Measurements from ENCODE around the gene TTC7B.

The TTC7B gene

GRCh38 chr14:90615517-90616060 lies 200.6 kb downstream of the TTC7B start:
- H3K4me3 ChIP-seq (ENCODE audit: low read length) = no peak overlapping the region
- no peak for DNase-seq (ENCODE audit: low read depth, low spot score)

GRCh38 chr14:90614696-90615516 lies 201.3 kb downstream of the TTC7B start:
- DNase-seq (ENCODE audit: low read depth, low spot score) = no peak
- H3K4me3 ChIP-seq (ENCODE audit: low read length) = no peak overlapping the region

- no peak overlapping the region for H3K4me3 ChIP-seq (ENCODE audit: low read length)
- DNase-seq (ENCODE audit: low read depth, low spot score) = no peak
Measured at GRCh38 chr14:90613997-90614396, 202.2 kb downstream of the TTC7B start.

DNA sequence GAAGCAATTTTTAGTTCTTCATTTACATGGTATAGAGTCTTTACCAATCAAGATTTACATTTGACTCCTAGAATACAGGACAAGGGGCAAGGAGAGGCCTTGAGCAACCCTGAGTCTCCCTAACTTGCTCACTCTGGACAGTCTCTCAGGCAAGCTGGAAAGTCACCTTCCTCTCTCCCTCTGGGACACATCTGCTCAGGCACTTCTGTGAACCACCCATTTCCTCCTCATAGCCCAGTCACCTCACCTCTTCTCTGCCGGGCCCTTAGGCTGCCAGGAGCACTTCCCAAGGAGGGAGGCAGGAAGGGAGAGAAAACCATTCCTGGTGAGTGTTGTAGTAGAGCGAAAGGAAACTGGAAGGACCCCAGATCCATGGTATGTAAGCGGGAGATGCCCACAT lies 202.8 kb downstream of the TTC7B start:
- no peak overlapping the region for H3K4me3 ChIP-seq (ENCODE audit: low read length)
- no peak for DNase-seq (ENCODE audit: low read depth, low spot score)

DNA sequence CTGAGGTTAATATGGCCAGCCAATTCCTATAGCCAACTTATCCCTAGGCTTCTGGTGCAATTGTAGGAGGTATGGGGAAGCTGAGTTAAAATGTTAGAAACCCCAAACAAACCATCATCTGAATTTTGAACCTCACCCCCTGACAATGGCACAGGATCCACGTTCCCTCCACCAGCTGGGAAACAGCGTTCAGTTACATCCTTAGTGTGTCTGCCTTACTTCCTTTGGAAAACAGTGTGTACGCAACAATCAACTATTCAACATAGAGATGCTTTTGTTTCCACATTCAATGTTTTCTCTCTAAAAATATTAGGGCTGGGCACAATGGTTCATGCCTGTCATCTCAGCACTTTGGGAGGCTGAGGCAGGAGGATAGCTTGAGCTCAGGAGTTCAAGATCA lies 203.4 kb downstream of the TTC7B start:
- DNase-seq (ENCODE audit: low read depth, low spot score) = no peak
- H3K4me3 ChIP-seq (ENCODE audit: low read length) = no peak overlapping the region

GRCh38 chr14:90611936-90612335 lies 204.3 kb downstream of the TTC7B start:
- DNase-seq (ENCODE audit: low read depth, low spot score) = no peak
- H3K4me3 ChIP-seq (ENCODE audit: low read length) = no peak overlapping the region

- DNase-seq (ENCODE audit: low read depth, low spot score) = no peak
- H3K4me3 ChIP-seq (ENCODE audit: low read length) = no peak overlapping the region
Measured at GRCh38 chr14:90611501-90611900, 204.7 kb downstream of the TTC7B start.

DNA sequence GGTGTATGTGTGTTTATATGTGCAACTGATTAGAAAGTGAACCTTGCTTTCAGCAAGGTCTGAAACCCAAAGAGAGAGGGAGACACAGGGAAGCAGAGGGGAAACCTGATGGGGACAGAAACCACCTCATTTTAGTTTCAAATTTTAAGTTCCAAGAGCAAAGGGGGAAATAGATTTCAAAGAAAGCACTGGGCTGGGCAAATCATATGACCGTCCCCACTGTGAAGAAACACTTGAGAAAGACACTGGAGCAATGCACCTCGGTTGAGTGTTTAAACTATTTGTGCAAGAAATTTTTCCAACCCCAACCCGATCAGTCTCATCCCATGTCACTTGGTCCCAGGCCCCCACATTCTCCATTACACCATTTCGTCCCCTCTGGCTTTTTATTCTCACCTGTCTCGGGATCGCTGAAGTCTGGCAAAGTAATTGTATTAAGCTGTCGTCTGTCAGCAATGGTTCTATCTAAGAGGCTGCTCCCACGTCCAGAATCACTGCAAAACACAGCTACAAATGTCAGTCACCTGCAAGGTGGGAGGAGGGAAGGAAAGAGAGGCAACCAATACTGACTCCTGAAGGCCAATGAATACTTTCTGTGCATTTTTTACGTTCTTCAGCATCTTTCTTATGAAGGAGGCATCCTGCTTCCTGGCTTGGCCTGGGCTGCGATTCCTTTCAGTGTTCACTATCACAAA lies 205.7 kb downstream of the TTC7B start:
- no peak for DNase-seq (ENCODE audit: low read depth, low spot score)
- no peak overlapping the region for H3K4me3 ChIP-seq (ENCODE audit: low read length)

- DNase-seq (ENCODE audit: low read depth, low spot score) = no peak
Measured at GRCh38 chr14:90609376-90609775, 206.9 kb downstream of the TTC7B start.

DNA sequence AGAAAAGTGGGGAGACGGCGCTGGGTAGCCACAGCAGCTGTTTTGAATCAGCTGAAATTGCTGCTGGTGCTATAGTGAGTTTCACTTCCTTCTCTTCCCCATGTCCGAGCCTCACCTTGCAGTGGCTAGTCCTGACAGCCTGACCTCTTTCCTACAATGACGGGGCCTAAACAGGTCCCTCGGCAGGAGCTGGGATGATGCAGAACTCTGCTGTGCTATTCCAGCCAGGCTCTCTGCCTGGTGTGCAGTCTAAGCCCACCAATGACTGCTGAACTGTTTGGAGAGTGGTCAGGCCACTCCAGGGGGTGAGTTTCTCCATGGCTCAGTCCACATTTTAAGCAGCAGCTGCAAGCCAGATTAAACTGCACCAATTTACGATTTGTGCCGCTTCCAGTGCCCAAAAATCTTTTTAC lies 207.3 kb downstream of the TTC7B start:
- no peak for DNase-seq (ENCODE audit: low read depth, low spot score)
- H3K4me3 ChIP-seq (ENCODE audit: low read length) = no peak overlapping the region

More at GRCh38 chr14:90609376-90609775, 206.9 kb downstream of the TTC7B start:
- H3K4me3 ChIP-seq (ENCODE audit: low read length) = no peak overlapping the region

DNA sequence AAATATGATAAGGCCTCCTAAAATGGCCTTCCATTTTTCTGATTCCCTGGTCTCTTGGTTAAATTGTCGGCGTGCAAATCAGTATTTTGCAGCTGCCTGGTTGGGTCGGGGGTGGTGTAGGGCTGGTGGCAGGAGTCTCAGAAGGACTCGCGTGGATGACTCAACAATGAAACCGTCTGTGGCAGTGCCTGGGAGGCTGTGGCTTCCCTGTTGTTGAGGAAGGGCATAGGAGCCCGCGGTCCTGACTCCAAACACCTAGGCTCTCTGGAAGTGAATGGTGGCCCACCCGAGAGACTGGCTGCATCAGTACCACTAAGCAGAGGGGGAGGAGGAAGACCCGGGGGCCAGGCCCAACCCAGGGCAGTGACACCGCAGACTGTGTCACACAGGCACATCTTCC lies 207.9 kb downstream of the TTC7B start:
- DNase-seq (ENCODE audit: low read depth, low spot score) = no peak
- no peak overlapping the region for H3K4me3 ChIP-seq (ENCODE audit: low read length)

DNA sequence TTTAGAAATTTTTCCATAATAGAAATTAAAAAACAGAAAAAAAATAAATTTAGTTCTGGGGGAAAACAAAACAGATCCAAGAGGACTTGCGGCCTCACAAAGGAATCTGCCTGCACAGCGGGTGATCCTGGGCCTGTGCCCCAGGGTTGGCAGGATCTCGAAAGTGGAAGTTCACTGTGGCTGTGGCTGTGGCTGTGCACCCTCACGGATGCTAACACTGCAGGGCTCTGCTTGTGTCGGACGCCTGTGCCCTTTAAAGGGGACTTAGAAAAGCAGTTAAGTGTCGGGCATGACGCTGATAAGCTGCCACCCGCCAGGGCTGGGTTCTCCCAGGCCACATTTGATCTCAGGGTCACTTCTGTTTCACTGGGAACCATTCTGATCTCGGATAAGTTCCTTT lies 209.1 kb downstream of the TTC7B start:
- DNase-seq (ENCODE audit: low read depth, low spot score) = no peak
- no peak overlapping the region for H3K4me3 ChIP-seq (ENCODE audit: low read length)

GRCh38 chr14:90606434-90606833 lies 209.8 kb downstream of the TTC7B start:
- H3K4me3 ChIP-seq (ENCODE audit: low read length) = no peak overlapping the region

GRCh38 chr14:90605430-90605829 lies 210.8 kb downstream of the TTC7B start:
- no peak overlapping the region for H3K4me3 ChIP-seq (ENCODE audit: low read length)
- no peak for DNase-seq (ENCODE audit: low read depth, low spot score)

More at GRCh38 chr14:90606434-90606833, 209.8 kb downstream of the TTC7B start:
- no peak for DNase-seq (ENCODE audit: low read depth, low spot score)

DNA sequence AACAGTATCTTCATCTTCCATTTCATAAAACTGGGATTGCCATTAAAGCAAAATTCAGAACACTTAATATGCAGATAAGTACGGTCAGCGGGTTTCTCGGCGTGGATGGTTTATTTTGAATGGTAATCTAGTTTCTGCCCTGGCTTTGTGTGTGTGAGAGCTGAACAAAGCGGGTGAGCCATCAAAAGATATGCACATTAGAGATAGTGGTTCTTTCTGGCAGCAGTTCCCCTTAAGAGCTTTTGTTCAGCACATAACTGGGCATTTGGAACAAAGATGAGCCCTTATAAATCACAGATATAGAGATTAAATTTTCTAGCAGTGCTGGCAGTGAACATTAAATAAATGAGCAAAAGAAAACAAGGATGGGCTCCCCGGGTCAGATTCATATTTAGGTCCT lies 211.9 kb downstream of the TTC7B start:
- DNase-seq (ENCODE audit: low read depth, low spot score) = no peak
- no peak overlapping the region for H3K4me3 ChIP-seq (ENCODE audit: low read length)

DNA sequence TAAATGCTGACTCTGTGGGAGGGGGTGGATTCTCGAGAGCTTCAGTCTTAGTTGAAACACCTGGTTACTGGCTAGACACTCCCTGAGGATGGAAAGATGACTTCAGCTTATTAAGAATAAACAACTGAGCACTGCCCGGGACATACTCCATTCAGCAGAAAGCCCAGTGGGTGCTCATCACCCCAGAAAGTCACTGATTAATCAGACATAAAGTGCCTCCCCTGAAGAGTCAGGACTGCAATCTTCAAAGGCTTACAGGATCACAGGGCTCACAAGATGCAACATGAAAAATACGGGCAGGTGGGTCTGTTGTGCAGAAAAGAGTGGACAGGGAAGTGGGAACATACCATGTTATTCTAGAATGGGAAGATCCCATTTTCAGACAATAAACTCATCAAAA lies 212.4 kb downstream of the TTC7B start:
- no peak overlapping the region for H3K4me3 ChIP-seq (ENCODE audit: low read length)
- DNase-seq (ENCODE audit: low read depth, low spot score) = no peak

DNA sequence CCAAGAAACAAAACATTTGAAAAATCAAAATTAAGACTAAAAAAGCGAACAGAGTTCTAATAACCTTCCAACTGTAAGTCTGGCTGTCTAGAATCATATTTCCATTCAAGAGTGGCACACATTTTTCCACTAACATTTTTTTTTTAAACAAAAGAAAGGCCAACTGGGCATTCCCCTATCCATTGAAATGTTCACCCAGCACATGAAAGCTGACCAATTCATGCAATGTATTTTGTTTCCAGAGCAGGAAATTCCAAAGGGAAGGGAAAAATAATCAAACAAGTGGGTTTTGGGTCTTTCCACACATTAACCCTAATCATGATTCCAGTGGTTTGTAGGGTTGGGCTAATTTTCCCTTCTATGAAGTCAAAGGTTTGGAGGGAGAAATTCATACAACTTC lies 212.9 kb downstream of the TTC7B start:
- DNase-seq (ENCODE audit: low read depth, low spot score) = no peak
- no peak overlapping the region for H3K4me3 ChIP-seq (ENCODE audit: low read length)

DNA sequence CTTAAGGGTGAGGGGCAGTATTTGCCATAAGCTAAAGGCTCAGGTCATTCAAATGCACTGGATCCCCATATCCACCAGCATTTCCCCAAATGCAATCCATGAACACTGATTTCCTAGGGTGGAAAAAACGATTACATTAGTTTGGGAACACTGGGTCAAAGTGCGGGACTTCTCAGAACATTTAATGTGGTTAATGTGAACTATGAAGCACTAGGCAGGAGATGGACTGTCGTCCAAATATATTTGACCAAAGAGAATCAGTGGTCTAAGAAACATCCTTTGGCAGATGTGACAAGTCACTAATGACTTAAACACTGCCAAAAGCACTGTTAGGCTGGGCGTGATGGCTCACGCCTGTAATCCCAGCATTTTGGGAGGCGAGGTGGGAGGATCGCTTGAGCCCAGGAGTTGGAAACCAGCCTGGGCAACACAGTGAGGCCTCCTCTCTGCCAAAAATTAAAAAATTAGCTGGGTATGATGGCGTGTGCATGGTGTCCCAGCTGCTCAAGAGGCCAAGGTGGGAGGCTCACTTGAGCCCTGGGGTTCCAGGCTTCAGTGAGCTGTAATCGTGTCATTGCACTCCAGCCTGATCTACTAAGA lies 214.0 kb downstream of the TTC7B start:
- no peak for DNase-seq (ENCODE audit: low read depth, low spot score)
- no peak overlapping the region for H3K4me3 ChIP-seq (ENCODE audit: low read length)

- DNase-seq (ENCODE audit: low read depth, low spot score) = no peak
- no peak overlapping the region for H3K4me3 ChIP-seq (ENCODE audit: low read length)
Measured at GRCh38 chr14:90601563-90601962, 214.7 kb downstream of the TTC7B start.

GRCh38 chr14:90600619-90601018 lies 215.6 kb downstream of the TTC7B start:
- H3K4me3 ChIP-seq (ENCODE audit: low read length) = no peak overlapping the region
- no peak for DNase-seq (ENCODE audit: low read depth, low spot score)
